ENCODE results near the gene TMEM97.
"Not testable (repeated sequence)": the region's sequence is repeated elsewhere in the genome, so short reads cannot be mapped to it uniquely, and the experiment has no call there.

Gene TMEM97

DNA sequence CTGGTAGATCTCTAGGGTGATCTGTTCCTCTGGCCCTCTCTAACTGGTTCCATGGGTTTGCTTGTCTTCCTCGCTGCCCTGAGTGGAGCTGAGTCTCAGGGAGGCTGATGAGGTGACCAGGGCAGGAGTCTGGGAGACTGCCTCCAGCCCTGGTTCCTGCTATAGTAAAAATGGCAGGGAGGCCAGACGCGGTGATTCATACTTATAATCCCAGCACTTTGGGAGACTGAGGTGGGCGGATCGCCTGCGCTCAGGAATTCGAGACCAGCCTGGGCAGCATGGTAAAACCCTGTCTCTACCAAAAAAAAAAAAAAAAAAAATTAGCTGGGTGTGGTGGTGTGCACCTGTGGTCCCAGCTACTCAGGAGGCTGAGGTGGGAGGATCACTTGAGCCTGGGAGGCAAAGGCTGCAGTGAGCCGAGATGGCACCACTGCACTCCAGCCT, 19.8 kb downstream of the TMEM97 start:
- not testable (repeated sequence) for DNase-seq

DNA sequence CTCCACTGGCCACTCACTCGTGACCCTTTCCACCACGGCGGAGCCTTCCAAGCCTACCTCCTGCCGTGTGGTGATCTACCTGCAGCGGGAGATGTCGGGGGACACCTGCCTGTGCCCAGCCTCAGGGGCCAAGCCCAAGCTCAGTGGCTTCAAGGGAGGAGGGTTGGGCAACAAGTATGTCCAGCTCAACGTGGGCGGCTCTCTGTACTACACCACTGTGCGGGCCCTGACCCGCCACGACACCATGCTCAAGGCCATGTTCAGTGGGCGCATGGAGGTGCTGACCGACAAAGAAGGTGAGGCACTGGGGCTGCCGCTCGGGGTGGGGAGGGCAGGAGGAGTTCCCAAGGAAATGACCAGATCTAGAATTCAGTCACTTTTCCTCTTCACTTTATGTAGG, 20.4 kb downstream of the TMEM97 start:
- DNase-seq, result no peak

DNA sequence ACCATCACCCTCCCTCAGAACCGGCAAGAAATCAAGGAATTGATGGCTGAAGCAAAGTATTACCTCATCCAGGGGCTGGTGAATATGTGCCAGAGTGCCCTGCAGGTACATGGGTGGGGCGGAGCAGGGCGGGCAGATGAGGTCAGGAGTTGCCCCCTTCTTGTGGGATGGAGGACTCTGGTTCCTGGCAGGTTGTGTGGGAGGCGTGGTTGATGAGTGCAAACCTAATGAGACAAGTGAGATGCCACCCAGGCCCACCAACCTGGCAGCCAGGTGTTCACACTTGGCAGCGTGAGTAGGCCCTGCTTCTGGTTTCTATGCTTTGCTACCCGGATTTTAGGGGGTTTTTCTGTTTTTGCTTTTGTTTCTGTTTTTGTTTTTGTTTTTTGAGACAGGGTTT, 21.4 kb downstream of the TMEM97 start:
- no peak for DNase-seq

DNA sequence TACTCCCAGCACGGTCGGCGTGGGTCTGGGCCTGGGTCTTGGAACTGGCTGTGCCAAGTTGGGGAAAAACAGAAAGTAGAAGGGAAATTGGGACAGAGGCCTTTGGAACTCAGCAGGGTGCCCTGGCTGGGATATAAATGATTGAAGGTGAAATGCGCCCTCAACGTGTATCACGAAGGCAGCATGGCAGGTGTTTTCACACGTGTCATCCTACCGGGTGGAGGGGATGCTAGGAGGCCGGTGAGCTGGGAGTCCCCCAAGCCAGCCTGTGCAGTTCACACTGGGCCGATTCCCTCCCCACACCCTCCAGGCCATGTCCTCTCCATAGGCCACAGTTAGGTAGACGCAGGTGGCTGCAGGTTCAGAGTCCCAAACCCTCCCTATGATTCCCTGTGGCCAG, 22.5 kb downstream of the TMEM97 start:
- DNase-seq, result no peak

DNA sequence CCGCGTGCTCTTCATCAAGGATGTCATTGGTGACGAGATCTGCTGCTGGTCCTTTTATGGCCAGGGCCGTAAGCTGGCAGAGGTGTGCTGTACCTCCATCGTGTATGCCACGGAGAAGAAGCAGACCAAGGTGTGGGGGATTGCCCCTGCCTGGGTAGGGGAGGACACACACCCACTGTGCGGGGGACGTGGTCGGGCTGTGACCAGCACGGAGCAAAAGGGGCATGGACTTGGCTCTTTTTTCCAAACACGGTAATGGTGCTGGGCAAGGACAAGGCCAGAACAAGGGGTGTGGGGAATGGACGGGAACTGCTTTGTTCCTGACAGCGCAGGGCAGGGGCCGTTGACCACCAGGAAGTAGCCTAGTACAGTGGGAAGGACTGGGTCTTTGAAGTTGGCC, 23.3 kb downstream of the TMEM97 start:
- no peak for DNase-seq

DNA sequence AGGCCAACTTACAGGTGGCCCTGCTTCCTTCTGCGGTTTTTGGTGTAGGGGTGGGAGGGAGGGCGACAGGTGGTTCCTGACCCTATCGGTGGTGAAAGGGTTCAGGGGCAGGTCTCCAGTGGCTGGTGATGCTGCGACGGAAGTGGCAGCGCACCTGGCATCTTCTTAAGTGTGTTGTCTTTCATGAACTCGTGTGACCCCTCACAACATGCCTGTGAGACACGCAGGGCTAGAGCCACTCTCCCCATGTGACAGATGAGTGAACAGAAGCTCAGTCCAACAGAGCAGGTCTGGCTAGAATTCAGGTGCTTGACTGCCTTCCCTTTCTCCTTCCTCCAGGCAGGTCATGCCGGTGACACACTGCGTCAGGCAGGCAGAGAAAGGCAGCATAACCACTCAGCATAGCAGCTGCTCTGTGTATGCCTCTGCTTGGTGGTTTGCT, 24.5 kb downstream of the TMEM97 start:
- no peak for DNase-seq

DNA sequence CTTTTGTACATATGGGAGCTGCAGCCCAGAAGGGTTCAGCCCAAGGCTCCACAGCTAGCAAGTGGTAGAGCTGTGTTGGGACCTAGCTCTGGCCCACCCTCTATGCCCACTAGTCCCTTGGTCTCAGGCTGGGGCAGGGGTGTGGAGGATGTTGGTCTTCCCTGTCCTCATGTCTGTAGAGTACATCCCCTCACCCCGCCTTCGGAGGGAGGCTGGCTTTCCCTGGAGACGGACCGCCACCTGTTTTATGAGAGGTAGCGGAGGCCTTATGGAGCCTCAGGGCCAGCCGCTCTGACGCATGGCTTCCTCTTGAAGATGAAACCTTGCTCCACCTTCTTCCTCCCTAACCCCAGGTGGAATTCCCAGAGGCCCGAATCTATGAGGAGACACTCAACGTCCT, 25.0 kb downstream of the TMEM97 start:
- DNase-seq, result no peak

DNA sequence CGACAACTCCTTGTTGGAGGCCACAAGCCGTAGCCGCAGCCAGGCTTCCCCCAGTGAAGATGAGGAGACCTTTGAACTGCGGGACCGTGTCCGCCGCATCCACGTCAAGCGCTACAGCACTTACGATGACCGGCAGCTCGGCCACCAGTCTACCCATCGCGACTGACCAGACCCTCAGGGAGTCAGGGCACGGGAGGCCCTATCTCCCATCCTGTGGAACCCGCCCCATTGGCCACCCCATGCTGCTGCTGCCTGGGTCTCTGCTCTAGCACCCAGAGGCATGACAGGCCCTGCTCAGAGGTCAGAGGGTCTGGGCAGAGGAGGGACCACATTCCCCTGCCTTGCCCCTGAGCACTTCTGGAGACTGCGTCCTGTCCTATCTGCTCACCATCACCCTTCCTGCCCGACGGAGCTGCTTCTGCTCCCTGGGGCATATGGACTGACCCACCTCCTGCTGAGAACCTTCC, 25.5 kb downstream of the TMEM97 start:
- DNase-seq, result no peak

DNA sequence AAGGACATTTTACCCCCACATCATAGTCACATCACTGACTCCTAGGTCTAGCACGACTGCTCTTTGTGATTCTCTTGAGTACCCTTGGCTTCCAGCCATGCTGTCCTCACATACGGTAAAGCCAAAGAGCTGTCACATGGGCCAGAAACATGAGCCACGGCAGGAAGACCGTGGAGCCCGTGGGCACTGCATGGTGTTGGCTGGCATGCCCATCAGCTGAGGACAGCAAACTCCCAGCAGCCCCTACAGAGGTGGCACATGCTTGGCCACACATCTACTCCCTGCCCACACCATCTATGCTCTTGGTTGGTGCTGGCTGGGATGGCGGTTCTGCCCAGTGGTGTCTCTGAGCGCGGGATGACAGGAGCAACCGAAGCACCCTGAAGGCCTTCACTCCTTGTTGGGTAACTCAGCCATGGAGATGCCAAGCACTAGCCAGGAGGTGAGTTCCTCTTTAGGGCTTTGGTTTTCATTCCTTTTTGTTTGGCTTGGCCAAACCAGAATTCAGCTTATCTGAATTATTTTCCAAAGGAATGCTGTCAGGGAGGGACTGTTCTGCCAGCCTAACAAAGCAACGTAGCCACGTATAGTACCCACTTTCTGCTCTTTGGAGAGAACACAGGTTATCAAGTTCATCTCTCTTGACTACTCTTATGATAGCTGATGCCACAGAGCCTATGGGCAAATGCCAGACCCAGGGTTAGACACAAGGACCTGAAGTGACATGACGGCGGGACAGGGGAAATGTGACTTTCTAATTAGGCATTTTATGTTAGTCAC, 26.6 kb downstream of the TMEM97 start:
- DNase-seq, result no peak

DNA sequence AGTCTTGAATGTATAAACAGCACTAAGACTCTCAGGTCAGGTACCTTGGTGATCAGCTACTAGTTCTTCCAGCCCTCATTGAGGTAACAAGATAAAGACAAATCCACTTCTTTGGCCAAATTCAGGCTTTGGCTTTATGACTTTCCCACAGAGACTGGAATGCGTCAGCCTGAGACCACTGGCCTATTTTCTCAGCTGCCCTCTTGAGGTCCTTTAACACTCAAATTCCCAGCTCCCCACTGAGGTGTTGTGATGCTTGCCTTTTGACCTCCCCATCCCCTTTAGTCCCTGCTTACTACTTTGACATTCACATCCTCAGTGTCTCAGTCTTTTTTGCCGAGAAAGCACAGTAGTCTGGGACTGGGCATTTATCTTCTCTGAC, 27.2 kb downstream of the TMEM97 start:
- DNase-seq, result no peak

DNA sequence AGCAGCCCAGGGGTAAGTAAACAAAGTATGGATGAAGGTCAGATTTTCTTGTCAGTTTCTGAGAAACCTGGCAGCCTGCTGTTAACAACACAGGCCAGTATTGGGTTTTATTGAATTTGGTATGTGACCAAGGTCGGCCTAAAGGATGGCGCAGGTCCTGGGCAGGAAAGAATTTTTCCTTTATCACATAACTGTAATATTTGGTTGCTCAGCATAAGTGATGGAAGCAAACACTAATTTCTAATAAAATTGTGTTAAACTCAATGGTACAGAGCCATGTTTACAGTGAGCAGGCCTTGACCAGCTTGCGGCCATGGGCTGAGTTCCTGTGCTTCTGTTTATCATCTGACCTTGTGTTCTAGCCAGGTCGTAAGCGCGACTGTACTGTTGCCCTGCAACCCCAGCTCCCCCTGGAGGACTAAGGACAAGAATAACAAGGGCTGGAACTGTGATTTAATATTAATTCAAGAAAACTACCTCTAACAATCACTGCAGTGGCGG, 27.8 kb downstream of the TMEM97 start:
- peak; percentile 18 for DNase-seq

DNA sequence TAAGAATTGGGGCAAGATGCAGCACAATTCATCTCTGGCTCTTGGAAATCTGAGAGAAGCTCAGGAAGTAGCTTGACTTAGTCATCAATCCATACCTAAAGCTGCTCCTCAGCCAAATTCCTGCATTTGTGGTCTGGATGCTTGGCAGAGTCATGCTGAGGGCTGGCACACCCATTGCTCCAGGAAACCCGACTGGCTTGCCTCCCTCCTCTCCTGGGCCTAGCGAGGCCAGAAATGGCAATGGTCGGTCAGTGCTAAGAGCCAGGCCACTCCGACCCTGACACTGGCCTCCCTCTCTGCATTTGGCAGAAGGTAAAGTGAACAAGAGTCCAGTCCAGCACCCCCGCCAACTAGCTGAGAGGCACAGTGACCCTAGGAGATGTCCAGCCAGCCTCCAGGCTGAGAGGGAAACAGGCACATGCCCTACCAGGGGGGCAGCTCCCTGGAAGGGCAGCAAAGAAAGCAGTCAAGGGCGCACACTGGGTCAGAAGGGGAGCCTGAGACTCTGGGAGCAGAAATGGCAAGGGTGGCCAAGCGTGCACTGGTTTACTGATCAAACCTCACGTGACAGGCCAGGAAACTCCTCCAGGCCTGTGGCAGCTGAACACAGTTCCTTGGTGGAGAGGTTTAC, 28.4 kb downstream of the TMEM97 start:
- DNase-seq, result no peak

DNA sequence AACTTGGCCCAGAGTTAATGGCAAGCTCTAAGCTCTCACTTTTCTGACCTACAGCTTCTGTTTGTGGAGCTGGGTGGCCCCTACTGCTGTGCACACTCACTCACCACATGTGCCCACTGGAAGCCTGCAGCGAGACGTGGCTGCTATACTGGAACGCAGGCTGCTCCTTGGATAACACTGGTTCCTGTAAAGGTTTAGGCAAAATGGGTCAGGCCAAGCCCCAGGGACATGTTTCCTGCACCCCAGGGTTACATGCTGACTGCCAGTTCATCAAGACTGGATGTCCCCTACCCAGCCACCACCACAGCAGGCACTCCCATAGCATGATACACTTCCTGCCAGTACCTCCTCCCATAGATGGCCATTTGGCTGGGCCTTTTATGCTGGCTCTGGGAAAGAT, 30.0 kb downstream of the TMEM97 start:
- DNase-seq, result no peak

DNA sequence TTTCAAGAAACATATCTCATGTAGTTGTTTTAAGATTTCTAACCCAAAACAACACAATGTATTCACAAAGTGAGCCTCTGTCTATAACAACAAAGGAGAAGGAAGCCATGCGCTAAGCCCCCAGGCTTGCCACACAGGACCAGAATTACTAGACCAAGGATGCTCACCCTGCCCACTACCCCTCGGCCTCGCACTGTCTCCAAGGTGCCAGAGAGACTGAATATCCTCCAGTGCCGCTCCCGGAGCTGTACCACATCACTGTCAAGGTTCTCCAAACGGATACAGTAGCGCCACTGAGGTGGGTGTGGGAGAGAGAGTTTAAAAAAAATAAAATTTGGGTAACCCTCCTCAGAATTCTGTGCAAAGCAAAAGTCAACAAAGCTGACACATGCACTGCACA, 31.3 kb downstream of the TMEM97 start:
- DNase-seq, result no peak

DNA sequence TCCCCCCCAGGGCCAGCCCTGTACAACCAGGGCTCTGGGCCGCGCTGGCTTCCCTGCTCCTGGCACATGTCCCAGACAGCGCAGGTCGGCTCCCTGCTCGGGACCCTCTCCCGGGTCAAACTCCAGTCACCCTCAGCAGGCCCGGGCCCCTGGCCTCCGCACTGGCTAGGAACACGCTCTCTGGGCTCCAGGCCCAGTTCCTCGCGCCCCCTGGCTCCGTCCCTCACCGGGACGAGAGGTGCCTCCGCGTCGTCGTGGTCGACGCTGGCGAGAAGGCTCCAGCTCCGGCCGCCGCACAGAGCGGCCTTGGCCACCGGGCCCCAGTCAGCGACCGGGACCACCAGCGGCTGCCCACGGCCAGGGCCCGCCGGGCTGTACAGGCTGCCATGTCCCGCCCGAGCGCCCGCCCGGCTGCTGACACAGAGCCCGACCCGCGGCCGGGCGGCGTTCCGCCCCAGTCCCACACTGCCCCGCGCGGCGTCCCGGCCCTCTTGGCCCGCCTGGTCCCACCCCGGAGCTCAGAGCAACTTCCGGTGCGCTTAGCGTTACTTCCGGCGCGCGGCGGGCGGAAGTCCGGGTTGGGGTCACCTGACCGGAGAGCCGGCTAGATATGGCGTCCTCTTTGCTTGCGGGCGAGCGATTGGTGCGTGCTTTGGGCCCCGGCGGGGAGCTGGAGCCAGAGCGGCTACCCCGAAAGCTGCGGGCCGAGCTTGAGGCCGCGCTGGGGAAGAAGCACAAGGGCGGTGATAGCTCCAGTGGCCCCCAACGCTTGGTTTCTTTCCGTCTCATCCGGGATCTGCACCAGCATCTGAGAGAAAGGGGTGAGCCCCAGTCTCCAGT, 38.3 kb downstream of the TMEM97 start, which contains the start of gene POLDIP2:
Gene POLDIP2, minus strand, starts transcription at position 467 of the 840 bp plus-strand sequence. Its CDS starts 79 bp downstream, at position 388.
- DNase-seq, result peak; percentile 90

DNA sequence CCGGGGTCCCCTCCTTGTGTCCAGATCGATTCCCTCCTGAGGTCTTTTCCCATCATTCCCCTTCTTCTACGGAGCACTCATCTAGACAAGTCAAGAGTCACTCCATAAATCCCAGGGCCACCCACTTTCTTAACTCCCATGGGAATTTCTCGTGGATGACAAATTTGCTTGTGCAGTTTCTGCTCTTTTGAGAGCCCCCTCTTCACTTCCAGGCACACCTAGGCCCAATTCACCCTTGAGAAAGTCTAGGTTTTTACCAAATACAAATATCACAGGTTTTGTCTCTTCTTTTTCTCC, 38.8 kb downstream of the TMEM97 start:
- DNase-seq, result no peak

DNA sequence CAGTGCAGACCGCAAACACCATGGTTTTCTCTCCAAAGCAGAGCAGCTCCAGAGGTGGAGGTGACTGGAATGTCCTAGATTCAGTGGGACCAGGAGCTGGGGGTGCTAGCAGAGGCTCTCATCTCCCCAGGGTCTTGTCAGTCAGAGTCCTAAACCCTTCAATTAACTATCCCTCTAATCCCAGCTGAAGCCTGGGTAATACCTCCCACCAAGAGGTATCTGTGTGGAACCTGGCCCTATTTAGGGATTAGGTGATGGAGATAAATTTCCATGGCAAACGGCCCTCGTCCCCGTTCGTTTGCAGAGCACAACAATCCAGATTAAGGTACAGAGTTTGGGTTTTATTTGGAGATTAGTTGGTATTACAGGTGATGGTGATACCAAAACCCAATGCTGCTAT, 44.2 kb downstream of the TMEM97 start:
- DNase-seq, result no peak

DNA sequence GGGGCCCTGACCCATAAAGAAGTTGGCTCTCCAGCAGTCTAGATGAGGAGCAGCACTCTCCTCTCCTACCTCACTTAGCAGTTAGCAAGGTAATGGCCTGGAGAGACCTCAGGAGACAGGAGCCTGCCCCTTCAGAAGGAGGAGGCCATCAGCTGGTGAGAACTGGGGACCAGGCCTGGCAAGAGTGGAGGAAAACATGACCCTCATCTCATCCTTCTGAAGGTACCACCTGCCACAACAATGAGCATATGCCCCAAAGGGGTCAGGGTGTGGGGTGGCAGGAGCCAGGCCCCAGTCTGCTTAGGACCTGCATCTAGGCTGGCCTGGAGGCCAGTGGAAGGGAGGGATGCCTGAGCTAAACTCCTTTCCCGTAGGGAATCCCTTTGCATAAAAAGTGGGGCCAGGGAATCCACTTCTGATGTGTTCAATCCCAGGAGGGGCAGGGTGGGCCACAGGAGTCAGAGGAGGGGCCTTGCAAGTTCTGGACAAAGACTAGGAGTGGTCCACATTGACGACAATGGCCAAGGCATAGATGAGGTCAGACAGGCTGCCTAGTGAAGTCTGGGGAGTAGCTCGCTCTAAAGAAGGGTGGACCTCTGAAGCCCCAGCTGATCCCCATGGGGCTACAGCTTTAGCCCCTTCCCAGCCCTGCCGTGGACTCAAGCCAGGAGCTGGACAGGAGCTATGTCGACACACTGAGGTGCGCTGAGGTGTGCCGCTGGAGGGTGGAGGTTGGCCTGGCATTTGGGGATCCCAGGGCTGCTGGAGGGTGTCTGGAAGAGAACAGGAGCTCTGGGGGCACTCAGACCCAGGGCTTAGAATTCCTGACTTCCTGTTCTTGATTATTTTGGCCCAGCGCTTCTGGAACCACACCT, 45.0 kb downstream of the TMEM97 start:
- no peak for DNase-seq

DNA sequence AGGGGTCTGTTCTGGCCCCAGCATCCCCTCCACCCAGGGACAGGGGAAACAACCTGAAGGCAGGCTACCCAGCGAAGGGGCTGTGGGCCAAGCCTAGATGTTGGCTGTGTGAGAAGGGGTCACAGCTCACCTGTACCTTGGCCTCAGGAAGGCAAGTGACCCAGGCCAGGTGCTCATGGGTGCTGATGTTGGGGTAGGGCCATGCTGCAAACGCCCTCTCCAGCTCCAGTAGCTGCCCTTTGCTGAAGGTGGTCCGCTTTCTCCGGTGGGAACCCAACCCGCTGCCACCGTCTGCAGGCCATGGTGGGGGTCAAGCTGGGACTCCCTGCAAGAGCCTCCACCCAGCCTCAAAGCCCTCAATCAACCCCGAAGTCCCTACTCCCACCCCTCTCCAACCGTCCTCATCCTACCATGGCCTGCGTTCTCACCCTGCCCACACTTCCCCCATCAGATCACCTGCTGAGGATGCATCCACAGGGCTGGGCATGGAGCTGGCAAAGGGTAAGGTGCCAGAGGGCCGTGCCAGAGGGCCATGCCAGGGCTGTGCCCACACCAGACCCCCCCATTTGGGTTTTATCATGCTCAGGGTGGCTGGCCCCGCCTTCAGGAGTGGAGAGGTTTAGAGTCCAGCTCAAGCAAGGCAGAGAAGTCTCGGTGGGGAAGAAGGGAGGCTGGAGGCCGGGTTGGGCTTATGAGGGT, 45.8 kb downstream of the TMEM97 start, which contains the start of gene SEBOX:
Gene SEBOX, minus strand, starts transcription at position 535 of the 699 bp plus-strand sequence. Its CDS starts 48 bp downstream, at position 487.
- DNase-seq, result no peak

DNA sequence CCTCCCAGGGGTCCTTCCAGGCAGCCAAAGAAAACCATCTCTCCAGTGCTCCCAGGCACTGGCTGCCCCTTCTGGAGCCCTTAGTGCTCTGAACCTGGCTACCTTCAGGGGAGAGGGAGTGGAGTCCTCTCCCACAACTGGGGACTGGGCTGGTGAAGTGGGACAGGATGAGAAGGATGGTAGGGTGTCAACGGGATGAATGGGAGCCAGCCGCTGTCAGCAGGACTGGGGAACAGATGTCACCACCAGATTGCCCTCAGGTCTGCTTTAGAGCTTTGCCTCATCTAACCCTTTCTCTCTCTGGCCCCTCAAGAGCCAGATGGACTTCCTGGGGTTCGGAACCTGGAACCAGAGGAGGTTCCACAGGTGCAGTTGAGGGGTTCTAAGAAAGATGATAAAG, 46.5 kb downstream of the TMEM97 start:
- no peak for DNase-seq

DNA sequence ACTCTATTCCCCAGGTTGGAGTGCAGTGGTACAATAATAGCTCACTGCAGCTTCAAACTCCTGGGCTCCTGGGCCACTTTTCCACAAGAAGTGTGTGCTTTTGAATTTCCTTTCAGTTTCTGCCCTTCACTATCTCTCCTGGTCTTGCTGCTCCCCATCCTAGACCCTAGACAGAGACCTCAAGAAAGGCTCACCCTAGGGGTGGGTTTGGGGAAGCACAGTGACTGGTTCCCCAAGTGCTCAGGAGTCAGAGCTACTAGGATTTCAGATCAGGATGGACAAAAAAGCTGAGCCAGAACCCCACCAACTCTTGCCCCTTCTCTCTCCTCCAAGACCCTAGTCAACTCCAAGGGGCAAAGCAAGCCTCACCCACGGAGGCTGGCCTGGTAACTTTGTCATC, 47.6 kb downstream of the TMEM97 start:
- no peak for DNase-seq

Data from MV-4-11 (cell line).